ENCODE results near the gene CLDND2.

CLDND2 gene

GRCh38 chr19:51380379-51380778, 11.6 kb upstream of the CLDND2 start:
- no peak for DNase-seq

GRCh38 chr19:51377422-51377821, 8.6 kb upstream of the CLDND2 start:
- no peak for DNase-seq

GRCh38 chr19:51375504-51376221, 6.9 kb upstream of the CLDND2 start:
- DNase-seq = peak; percentile 73 to 77

DNA sequence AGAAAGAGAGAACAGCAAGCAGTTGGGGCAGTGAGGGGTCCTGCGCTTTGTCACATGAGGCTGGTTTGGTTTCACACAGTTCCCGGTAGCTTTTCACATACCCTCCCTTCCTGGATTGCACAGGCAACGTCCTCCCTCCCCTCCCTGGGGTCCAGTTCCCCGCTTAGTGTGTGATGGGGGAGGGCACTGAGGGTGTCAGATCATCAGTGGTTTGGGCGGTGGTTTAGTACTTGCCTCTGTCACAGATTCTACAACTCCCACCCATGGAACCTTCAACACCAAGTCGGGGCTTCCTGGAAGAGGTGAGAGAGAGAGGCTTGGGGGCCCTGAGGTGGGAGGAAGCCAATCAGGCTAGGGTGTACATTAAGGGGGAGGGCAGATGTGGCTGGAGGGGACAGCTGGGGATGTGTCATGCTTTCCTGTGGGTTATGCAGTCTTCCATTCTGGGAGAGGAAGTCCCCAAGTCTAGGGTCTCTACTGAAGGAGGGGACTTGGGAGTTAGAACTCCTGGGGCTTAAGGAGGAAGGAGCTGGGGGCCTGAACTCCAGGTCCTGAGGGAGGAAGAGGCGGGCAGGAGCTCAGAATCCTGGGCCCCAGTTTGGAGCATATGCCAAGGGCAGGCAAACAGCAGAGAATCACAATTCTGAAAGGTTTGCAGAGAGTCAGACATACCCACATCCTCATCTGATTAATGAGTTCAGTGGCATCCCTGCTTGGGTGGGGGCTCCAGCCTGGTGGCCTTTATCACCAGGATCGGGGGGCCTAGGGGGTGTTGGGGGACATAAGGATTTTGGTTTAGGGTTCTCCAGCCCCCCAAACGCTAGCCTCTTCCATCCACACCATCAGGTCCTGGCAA, 4.1 kb upstream of the CLDND2 start, which contains the start of gene NKG7:
Gene NKG7 (minus strand): TSS at position 6 of the 856 bp plus-strand sequence. CDS start 119 bp downstream, outside the sequence.
- peak; percentile 86 to 89 for DNase-seq

DNA sequence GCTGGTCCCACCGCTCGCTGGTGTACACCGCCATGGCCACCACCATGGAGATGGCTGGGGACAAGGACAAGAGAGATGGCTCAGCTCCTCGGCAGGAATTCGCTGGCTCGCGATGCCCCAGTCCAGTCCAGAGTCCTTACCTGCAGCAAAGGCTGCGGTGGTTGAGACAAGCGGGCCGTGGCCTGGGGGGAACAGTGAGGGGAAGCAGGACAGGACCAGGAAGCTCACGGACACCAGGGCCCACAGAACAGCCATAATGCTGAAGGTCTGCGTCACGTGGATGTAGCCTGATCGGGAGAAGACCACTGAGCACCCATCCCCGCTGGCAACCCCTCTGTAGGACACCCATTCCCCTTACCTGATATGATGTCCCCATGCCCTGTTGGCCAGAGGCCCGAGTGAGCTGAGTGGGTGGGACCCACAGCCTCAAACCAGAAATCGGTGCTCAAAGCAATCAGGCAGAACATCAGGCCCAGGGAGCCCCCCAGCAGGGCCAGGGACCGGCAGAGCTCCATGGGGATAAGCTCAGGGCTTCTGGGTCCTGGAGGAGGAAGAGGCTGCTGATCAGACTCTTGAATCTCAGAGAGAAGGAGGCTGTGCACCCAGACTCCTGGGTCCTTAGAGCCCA, 3.3 kb upstream of the CLDND2 start:
- DNase-seq = peak in 1 of 2 experiments; percentile 48

- DNase-seq = no peak
Measured at GRCh38 chr19:51371186-51371690, 2.4 kb upstream of the CLDND2 start.

GRCh38 chr19:51370230-51370629, 1.4 kb upstream of the CLDND2 start:
- no peak for DNase-seq

GRCh38 chr19:51367565-51368365, 1.0 kb downstream of the CLDND2 start:
- peak; percentile 99 to 100 for DNase-seq

GRCh38 chr19:51367255-51367564, 1.6 kb downstream of the CLDND2 start:
- no peak for DNase-seq

- DNase-seq = peak; percentile 96
Measured at GRCh38 chr19:51366389-51367254, 2.2 kb downstream of the CLDND2 start.

GRCh38 chr19:51365965-51366388, 2.8 kb downstream of the CLDND2 start, which contains the start of gene ETFB:
Gene ETFB, minus strand, starts transcription at chr19:51366388. Its CDS starts 62 bp downstream, at chr19:51366326.
- DNase-seq = peak; percentile 47 to 50

DNA sequence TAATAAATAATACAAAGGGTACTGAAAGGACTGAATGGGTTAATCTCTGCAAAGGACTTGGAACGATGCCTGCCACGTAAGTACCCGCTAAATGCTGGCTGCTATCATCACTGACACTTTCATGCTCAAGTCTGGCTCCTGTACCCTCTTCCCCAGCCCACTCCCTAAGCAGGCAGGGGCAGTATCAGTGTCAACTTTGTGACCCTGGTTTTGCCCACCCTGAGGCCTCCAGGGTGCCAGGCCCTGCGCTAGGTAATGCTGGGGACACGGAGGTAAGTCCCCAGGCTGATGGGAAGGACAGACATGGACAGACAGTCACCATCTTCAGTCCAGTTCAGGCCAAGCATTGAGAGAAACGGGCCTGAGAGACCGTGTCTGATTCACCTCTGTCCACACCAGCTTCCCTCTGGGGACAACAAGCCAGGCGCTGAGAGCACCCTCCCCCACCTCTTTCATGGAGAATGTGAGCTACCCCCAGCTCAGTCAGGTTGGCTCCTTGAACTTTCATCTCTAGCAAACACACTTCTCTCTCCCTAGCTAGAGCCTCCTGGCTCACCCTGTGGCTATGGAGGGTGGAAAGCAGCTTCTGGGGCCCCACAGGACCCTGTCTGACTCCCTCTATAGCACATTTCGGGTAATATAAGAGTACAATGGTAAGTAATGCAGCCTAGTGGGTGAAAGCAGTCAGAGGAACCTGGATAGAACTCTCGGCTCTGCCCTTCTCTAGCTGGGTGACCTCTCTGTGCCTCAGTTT, 3.4 kb downstream of the CLDND2 start:
- peak; percentile 49 to 58 for DNase-seq

GRCh38 chr19:51364200-51365106, 4.3 kb downstream of the CLDND2 start:
- DNase-seq = no peak

- DNase-seq = no peak
Measured at GRCh38 chr19:51361239-51361638, 7.6 kb downstream of the CLDND2 start.

- DNase-seq = no peak
Measured at GRCh38 chr19:51359294-51359693, 9.5 kb downstream of the CLDND2 start.

DNA sequence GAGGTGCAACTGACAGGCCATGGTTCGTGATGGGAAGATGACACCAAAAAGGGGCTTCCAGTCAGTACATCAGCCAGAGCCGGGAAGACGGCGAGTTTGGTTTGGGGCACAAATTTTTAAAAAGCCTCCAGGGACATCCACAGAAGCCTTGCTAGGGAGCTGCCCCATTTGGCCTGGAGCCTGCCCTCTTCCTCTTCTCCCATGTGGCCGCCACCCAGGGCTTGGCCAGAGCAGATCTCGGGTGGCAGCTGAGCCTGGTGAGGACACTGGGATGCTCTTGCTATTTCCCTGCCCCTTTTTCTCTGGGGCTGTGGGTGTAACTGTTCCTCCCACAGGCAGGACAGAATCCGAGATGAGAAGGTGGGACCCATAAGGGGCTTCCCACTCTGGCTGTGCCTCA, 10.9 kb downstream of the CLDND2 start:
- no peak for DNase-seq

DNA sequence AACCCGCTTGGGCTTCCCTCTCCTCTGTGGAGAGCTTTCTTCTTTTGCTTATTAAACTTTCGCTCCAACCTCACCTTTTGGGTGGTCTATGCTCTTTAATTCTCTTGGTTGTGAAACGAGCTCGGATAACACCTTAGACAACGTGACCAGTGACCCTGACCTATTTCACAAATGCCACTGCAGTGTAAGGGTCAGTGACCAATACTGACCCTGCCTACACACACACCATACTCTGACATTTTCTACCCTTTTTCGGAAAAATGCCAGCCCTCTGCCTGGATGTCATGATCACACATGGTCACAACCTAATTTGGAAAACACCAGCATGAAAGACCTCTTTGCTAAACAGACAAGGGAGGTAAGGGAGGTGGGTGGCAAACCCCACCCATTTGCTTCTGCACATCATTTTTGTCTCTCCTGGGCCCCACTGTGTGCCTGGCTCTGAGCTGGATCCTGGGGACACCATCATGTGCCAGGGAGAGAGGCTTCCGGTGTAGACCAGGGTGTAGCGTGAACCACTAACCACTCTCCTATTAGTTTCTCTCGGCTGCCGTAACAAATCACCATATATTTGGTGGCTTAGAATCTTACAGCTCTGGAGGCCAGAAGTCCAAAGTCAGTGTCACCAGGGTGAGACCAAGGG, 12.5 kb downstream of the CLDND2 start:
- no peak for DNase-seq

- peak; percentile 48 to 50 for DNase-seq
Measured at GRCh38 chr19:51354742-51355148, 14.1 kb downstream of the CLDND2 start.

Measured in activated T-cell treated with anti-CD3 and anti-CD28 coated beads, Interleukin-2, amount 50 U/mL, for 48 hours (primary cell).